LNCaP clone FGC (cell line): ENCODE measurements around the gene RAMP3.
A peak's percentile ranks its signal among the peaks of the same experiment; 100 is the strongest.
"Not testable (repeated sequence)": the region's sequence is repeated elsewhere in the genome, so short reads cannot be mapped to it uniquely, and the experiment has no call there.

Experiments used
- DNase-seq: peaks from one replicate; pipeline ENCODE4 v3.0.0-alpha.2; 2011; ENCODE audit warnings: low read depth
- H3K4me3 ChIP-seq: 2 replicates; pipeline ENCODE4 v1.5.1; 2011; ENCODE audit warnings: mild to moderate bottlenecking, low read depth, low read length, control low read depth
- TF ChIP-seq, protein P1 (sequence below): IDR thresholded peaks from 2 replicates; pipeline ENCODE4 v1.5.1; 2012; ENCODE audit warnings: mild to moderate bottlenecking; ENCODE audit not compliant: control insufficient read depth, insufficient read depth; ENCODE audit errors: extremely low read depth

Gene RAMP3

DNA sequence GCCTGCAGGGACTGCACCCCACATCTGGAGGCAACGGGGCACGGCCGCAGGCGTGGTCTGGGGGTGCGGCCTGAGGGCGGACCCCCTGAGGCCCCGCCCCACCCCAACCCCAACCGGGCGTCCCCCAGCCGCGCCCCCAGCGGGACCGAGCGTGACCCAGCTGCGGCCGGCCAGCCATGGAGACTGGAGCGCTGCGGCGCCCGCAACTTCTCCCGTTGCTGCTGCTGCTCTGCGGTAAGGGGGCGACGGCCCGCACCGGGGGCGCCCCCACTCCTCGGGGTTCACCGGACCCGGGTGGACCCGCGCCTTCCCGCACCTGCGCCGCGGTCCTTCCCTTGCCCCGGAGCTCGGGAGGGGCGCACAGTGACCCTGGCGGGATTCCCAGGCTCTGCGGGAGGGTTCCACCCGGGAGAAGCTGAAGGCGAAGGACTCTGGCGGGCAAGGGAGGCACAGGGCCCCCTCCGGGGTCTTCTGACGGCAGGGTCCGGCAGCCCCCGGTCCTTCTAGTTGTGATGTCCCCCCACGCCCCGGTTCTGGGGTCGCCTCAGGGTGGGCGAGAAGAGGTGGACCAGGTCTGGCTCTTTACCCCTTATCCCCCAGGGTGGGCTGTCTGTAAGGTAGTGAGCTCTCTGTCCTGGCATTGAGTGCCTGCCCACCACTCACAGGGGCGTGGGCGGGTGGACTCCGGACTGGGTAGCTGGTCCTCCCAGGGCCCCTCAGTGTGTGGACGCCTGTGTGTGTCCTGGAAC is at the start of gene RAMP3:
TSS of gene RAMP3 (plus strand) at position 139 of the 749 bp plus-strand sequence. CDS start at position 177, 38 bp downstream.
- TF ChIP-seq, protein P1, sequence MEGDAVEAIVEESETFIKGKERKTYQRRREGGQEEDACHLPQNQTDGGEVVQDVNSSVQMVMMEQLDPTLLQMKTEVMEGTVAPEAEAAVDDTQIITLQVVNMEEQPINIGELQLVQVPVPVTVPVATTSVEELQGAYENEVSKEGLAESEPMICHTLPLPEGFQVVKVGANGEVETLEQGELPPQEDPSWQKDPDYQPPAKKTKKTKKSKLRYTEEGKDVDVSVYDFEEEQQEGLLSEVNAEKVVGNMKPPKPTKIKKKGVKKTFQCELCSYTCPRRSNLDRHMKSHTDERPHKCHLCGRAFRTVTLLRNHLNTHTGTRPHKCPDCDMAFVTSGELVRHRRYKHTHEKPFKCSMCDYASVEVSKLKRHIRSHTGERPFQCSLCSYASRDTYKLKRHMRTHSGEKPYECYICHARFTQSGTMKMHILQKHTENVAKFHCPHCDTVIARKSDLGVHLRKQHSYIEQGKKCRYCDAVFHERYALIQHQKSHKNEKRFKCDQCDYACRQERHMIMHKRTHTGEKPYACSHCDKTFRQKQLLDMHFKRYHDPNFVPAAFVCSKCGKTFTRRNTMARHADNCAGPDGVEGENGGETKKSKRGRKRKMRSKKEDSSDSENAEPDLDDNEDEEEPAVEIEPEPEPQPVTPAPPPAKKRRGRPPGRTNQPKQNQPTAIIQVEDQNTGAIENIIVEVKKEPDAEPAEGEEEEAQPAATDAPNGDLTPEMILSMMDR = no peak
- no peak within 1 kb of the TSS for H3K4me3 ChIP-seq
- no peak for DNase-seq

DNA sequence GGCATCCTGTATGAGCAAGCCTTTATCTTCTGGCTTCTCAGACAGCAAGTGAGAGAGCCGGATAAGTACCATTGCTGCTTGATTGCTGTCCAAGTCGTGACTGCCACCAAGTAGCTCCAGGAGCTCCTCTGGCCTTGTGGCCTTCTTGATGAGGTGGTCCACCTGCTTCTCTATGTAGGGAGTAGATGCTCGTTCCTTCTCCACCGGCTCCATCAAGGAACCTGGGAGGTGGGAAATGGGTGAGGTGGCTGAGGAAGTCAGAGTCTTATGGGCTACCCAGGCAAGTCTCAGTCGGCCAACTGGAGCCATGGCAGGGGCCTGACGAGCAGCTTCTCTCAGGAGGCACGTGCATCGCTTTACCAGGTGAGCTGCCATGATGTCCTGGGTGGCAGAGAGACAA is 48.7 kb upstream of the RAMP3 start:
- no peak overlapping the region for H3K4me3 ChIP-seq
- TF ChIP-seq, protein P1 = no peak
- DNase-seq = no peak

- DNase-seq = peak; percentile 86
- peak within 1 kb of the TSS; percentile 83 for H3K4me3 ChIP-seq
- TF ChIP-seq, protein P1 = peak; percentile 55
Measured at GRCh38 chr7:45111298-45112223, 46.0 kb upstream of the RAMP3 start, which contains the start of gene TBRG4. TBRG4 (minus strand) TSS chr7:45111697; CDS start chr7:45109237, 2,460 bp downstream.

DNA sequence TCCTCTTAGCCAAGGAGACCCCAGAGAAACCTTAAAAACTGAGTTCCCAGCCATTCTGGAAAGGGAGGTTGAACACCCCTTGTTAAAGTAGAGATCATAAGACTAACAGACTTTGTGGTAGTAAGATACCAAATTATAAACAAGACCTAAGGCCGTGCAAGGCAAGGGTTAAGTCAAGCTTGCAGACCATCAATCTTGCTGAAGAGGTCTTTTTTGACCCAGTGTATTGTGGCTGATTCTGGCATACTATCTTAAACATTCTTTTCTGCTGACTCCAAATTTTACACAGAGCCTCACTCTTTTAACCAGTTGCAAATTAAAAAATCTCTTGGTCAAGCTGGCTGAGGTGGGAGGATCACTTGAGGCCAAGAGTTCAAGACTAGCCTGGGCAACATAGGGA is 44.9 kb upstream of the RAMP3 start:
- H3K4me3 ChIP-seq = peak overlapping the region; percentile 83
- TF ChIP-seq, protein P1 = no peak
- DNase-seq = no peak

- DNase-seq, H3K4me3 ChIP-seq: not testable (repeated sequence)
Measured at GRCh38 chr7:45114257-45114656, 43.3 kb upstream of the RAMP3 start.

GRCh38 chr7:45114926-45115325 is 42.7 kb upstream of the RAMP3 start:
- TF ChIP-seq, protein P1 = no peak
- DNase-seq = no peak
- no peak overlapping the region for H3K4me3 ChIP-seq

GRCh38 chr7:45116048-45116447 is 41.5 kb upstream of the RAMP3 start:
- DNase-seq = no peak
- TF ChIP-seq, protein P1 = no peak

More at GRCh38 chr7:45116048-45116447, 41.5 kb upstream of the RAMP3 start:
- H3K4me3 ChIP-seq = no peak overlapping the region
